ENCODE measurements around the gene HIGD1C.

GRCh38 chr12:50947933-50948626, 4.3 kb upstream of the HIGD1C start:
- TF ChIP-seq CTCF (IDR thresholded peaks at IDR 0.05), result no peak
- no peak for TF ChIP-seq ZFX (IDR thresholded peaks at IDR 0.05; ENCODE audit: borderline replicate concordance)
